ENCODE data around the gene AHCYL1. TPM values are rescaled to one million over a fixed set of nuclear protein-coding genes. Genes with fewer than 3 reads are reported as not detected.

AHCYL1 gene
- total and polyA plus RNA-seq, 2 donors (not counting 3 experiments of a cell fraction or from before 2014, with no cell fraction given), result 49.2 to 74.2 TPM

DNA sequence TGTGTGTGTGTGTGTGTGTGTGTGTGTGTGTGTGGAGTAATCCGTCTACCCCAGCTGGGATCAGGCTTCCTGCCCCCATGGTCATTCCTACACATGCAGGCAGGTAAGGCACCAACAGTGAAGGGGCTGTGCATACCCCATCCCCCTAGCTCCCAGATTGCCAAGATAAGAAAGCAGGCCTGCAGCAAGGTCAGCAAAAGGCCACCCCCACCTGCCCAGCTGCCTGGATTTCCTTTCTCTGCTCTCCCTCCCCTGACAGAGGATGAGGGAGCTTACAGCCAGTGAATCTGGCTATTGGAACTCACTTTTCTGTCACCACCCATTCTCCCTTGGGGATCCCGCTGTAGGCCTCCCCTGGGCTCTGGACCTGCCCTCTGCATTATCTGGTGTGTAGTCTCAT lies 78.0 kb downstream of the AHCYL1 start:
- Histone ChIP-seq H3K27ac (ENCODE audit: insufficient read depth, low read depth, low read length) (no peak overlapping the region), H3K9me1 (replicated peaks; ENCODE audit: control insufficient read depth, extremely low read depth, insufficient read depth, low read length) (no peaks in the 10 kb centered on the region), H3K79me2 (ENCODE audit: control insufficient read depth, insufficient read depth, low read length) (no peaks in the 10 kb centered on the region), H3K9ac (replicated peaks; ENCODE audit: extremely low read depth, insufficient read depth, low read length) (no peak overlapping the region), H4K20me1 (replicated peaks; ENCODE audit: control insufficient read depth, extremely low read depth, insufficient read depth, low read length) (no peaks in the 10 kb centered on the region), H3K36me3 (ENCODE audit: control insufficient read depth in 2 of 2, extremely low read depth in 1 of 2, insufficient read depth in 2 of 2, low read length in 2 of 2) (peaks cover 0 to 7% of the 10 kb centered on the region in 2 experiments), H2AFZ (ENCODE audit: low read depth, low read length) (no peak overlapping the region), H3K4me3 (replicated peaks in 1 of 3; ENCODE audit: insufficient read depth in 1 of 3, low read depth in 1 of 3, low read length in 3 of 3) (no peak overlapping the region), H3K9me3 (replicated peaks; ENCODE audit: control insufficient read depth, insufficient read depth, low read length) (no peaks in the 10 kb centered on the region), H3K4me2 (ENCODE audit: insufficient read depth, low read length) (no peak overlapping the region), H3K4me1 (ENCODE audit: control insufficient read depth, extremely low read depth, insufficient read depth, low read length) (no peaks in the 10 kb centered on the region), H3K27me3 (ENCODE audit: control insufficient read depth in 2 of 2, insufficient read depth in 2 of 2, low read length in 2 of 2) (peaks cover 13 to 19% of the 10 kb centered on the region in 2 experiments)
- no TSS peak for BruUV-seq (replicated peaks)
- DNase-seq (ENCODE audit: low read depth, low spot score), result no peak
- dilution Hi-C loops (cut with MboI; ENCODE audit: extremely low pct_ligation_motif_present, low sequenced_read_pairs) (no loop called here), intact Hi-C loops (cut with micrococcal nuclease) (no loop called here)
- CTCF ChIA-PET, result interaction anchor here (1.1 to 2.2 kb wide), 3 partner anchors 9 to 33 kb away, joined by 3 to 7 read pairs (median 4); no protein-coding TSS in a partner anchor
- POLR2A ChIA-PET, result no interaction called here
- FAIRE-seq, result no peak
- no peak for TF ChIP-seq MAX (IDR thresholded peaks at IDR 0.05; ENCODE audit: insufficient read depth, insufficient read length)

GRCh38 chr1:110063781-110064180 lies 79.2 kb downstream of the AHCYL1 start:
- ChIA-PET CTCF (interaction anchor here (0.8 to 1.1 kb wide), 2 partner anchors 10 to 18 kb away, joined by 4 read pairs; no protein-coding TSS in a partner anchor), POLR2A (no interaction called here)
- Histone ChIP-seq H3K4me2 (ENCODE audit: insufficient read depth, low read length) (no peak overlapping the region), H3K4me1 (ENCODE audit: control insufficient read depth, extremely low read depth, insufficient read depth, low read length) (no peaks in the 10 kb centered on the region), H2AFZ (ENCODE audit: low read depth, low read length) (no peak overlapping the region), H3K79me2 (ENCODE audit: control insufficient read depth, insufficient read depth, low read length) (no peaks in the 10 kb centered on the region), H3K27ac (ENCODE audit: insufficient read depth, low read depth, low read length) (no peak overlapping the region), H3K9ac (replicated peaks; ENCODE audit: extremely low read depth, insufficient read depth, low read length) (no peak overlapping the region), H3K4me3 (replicated peaks in 1 of 3; ENCODE audit: insufficient read depth in 1 of 3, low read depth in 1 of 3, low read length in 3 of 3) (no peak overlapping the region), H3K36me3 (ENCODE audit: control insufficient read depth in 2 of 2, extremely low read depth in 1 of 2, insufficient read depth in 2 of 2, low read length in 2 of 2) (peaks cover 0 to 1% of the 10 kb centered on the region in 2 experiments), H3K9me1 (replicated peaks; ENCODE audit: control insufficient read depth, extremely low read depth, insufficient read depth, low read length) (no peaks in the 10 kb centered on the region), H3K9me3 (replicated peaks; ENCODE audit: control insufficient read depth, insufficient read depth, low read length) (no peaks in the 10 kb centered on the region), H4K20me1 (replicated peaks; ENCODE audit: control insufficient read depth, extremely low read depth, insufficient read depth, low read length) (no peaks in the 10 kb centered on the region), H3K27me3 (ENCODE audit: control insufficient read depth in 2 of 2, insufficient read depth in 2 of 2, low read length in 2 of 2) (peaks cover 24 to 30% of the 10 kb centered on the region in 2 experiments)
- no TSS peak for BruUV-seq (replicated peaks)
- no peak for FAIRE-seq
- DNase-seq (ENCODE audit: low read depth, low spot score), result no peak
- intact Hi-C loops (cut with micrococcal nuclease) (no loop called here), dilution Hi-C loops (cut with MboI; ENCODE audit: extremely low pct_ligation_motif_present, low sequenced_read_pairs) (no loop called here)
- TF ChIP-seq JUN (IDR thresholded peaks at IDR 0.05; ENCODE audit: borderline replicate concordance, insufficient read depth, insufficient read length, low read depth) (no peak), GATA2 (IDR thresholded peaks at IDR 0.05; ENCODE audit: insufficient read depth, insufficient read length, low read depth, low read length) (no peak), EZH2 (IDR thresholded peaks at IDR 0.05; ENCODE audit: borderline replicate concordance, low read depth, low read length, severe bottlenecking) (no peak), MAX (IDR thresholded peaks at IDR 0.05; ENCODE audit: insufficient read depth, insufficient read length) (no peak)
